ENCODE data around the gene AGFG2.

AGFG2 gene

DNA sequence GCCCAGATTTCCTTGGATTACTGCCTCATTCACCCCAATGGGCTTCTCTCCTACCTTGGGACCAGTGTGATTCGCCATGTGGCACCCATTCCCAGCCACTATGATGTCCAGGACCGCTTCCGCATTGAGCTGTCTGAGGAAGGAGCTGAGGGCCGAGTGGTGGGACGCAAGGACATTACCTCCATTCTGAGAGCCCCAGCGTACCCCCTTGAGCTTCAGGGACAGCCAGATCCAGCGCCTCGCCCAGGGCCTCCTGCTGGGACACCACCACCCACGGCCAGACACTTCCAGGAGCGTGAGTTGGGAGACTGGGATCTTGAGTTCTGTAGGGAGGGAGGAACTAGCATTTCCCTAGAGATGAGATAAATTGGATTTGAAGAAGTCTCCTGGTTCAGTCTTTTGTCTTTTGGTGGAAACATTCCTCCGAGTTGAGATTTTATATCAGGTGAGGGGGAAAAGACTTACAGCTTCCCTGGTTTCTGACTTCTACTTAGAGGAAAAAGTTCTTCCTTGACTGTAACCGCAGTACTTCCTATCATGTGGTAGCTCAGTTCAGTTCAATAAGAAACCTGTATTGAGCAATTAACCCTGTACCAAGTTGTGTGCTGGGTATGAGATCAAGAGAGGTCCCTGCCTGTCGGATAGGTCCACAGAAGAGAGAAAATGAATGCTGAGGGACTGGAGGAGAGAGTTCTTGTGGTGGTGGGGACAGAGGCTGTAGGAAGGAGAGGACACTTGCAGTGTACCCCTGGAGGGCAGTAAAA, 74.6 kb downstream of the AGFG2 start:
- no peak for DNase-seq

DNA sequence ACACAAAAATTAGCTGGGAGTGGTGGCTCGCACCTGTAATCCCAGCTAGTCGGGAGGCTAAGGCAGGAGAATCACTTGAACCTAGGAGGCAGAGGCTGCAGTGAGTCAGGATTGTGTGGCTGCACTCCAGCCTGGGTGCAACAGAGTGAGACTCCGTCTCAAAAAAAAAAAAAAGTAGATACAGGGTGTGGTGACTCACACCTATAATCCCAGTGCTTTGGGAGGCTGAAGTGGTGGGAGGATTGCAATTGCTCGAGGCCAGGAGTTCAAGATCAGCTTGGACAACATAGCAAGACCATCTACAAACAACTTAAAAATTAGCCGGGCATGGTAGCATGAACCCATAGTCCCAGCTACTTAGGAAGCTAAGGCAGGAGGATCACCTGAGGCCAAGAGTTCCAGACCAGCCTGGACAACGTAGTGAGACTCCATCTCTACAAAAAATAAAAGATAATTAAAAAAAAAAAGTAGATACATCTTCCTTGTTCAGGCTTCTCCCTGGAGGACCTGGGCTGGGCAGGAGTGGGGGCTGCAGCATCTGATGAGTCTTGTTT, 75.4 kb downstream of the AGFG2 start:
- no peak for DNase-seq

Measured in fibroblast of skin of scalp (primary cell).